Natural killer cell (primary cell): ENCODE results near the gene SLC2A11. TPM values are rescaled to one million over a fixed set of nuclear protein-coding genes. Genes with fewer than 3 reads are reported as not detected.
A peak's percentile ranks its signal among the peaks of the same experiment; 100 is the strongest.

Experiments used
- ATAC-seq, 3 donors: fragments of 150-1000 bp in 2 of 3; fragments of 200-7000 bp in 1 of 3; cut with Tn5 transposase; 1 replicate in 1 of 3; 2 replicates in 2 of 3; pipeline ENCODE4 v1.10.0; 2021; ENCODE audit warnings: mild to moderate bottlenecking in 2 of 3, moderate library complexity in 2 of 3
- DNase-seq, 2 donors: peaks; one replicate each; pipeline versions ENCODE4 v3.0.0 to v3.0.0-alpha.2; 2013 to 2021; ENCODE audit warnings: mixed read lengths in 1 of 2
- H3K27ac ChIP-seq: one replicate; pipeline ENCODE4 v1.5.1; 2013; ENCODE audit warnings: mild to moderate bottlenecking, low read length
- H3K27me3 ChIP-seq: one replicate; pipeline ENCODE4 v1.6.1; 2013; ENCODE audit warnings: low read length; ENCODE audit not compliant: control insufficient read depth, insufficient read depth
- H3K36me3 ChIP-seq: one replicate; pipeline ENCODE4 v1.6.1; 2013; ENCODE audit warnings: low read length; ENCODE audit not compliant: control insufficient read depth, insufficient read depth
- H3K4me1 ChIP-seq: one replicate; pipeline ENCODE4 v1.6.1; 2013; ENCODE audit warnings: low read length; ENCODE audit not compliant: control insufficient read depth, insufficient read depth
- H3K4me3 ChIP-seq: one replicate; pipeline ENCODE4 v1.5.1; 2013; ENCODE audit warnings: low read length
- H3K9me3 ChIP-seq: one replicate; pipeline ENCODE4 v1.6.1; 2013; ENCODE audit warnings: low read length; ENCODE audit not compliant: control insufficient read depth, insufficient read depth
- H3K27ac Mint-ChIP-seq, 2 donors: one replicate each; pipeline ENCODE4 v1.8.0; 2022; ENCODE audit warnings: mild to moderate bottlenecking in 2 of 2, mixed read lengths in 2 of 2, moderate library complexity in 1 of 2
- H3K27me3 Mint-ChIP-seq, 2 donors: one replicate each; pipeline ENCODE4 v1.8.0; 2022; ENCODE audit warnings: low read depth in 2 of 2, mixed read lengths in 2 of 2
- H3K36me3 Mint-ChIP-seq: one replicate; pipeline ENCODE4 v1.8.0; 2022; ENCODE audit warnings: mixed read lengths
- H3K4me1 Mint-ChIP-seq, 2 donors: one replicate each; pipeline ENCODE4 v1.8.0; 2022; ENCODE audit warnings: mixed read lengths in 2 of 2
- H3K4me3 Mint-ChIP-seq: one replicate; pipeline ENCODE4 v1.8.0; 2022; ENCODE audit warnings: mild to moderate bottlenecking, moderate library complexity, mixed read lengths
- H3K9me3 Mint-ChIP-seq, 2 donors: one replicate each; pipeline ENCODE4 v1.8.0; 2022; ENCODE audit warnings: mixed read lengths in 2 of 2
- CTCF ChIP-seq: fragments of 200-600 bp; IDR thresholded peaks from one replicate; pipeline ENCODE4 v1.8.0; 2022; ENCODE audit warnings: antibody characterized with exemption
- WGBS: methylation state at CpG from one replicate; pipeline ENCODE4 v1.1.7; 2013; ENCODE audit warnings: missing lambda C conversion rate; ENCODE audit not compliant: insufficient coverage; 5-methylcytosine and 5-hydroxymethylcytosine counted together
- intact Hi-C: fragments of 100-400 bp; cut with micrococcal nuclease; formaldehyde crosslinking; loops from one replicate; pipeline ENCODE4 v1.14.2; 2022
- total RNA-seq, 4 donors: library from RNA; stranded (reverse); fragments of 120-200 nt in 1 of 4; gene quantifications; one replicate each; pipeline versions ENCODE4 v1.2.3 to v1.2.4, GENCODE V29; 2013 to 2022

Gene SLC2A11
- total RNA-seq, 3 donors from 2014 or later (not counting 1 experiment from before 2014, with no cell fraction given): 9.2 to 14.1 (median 11.8) TPM

GRCh38 chr22:23893121-23893944 is 35.7 kb downstream of the SLC2A11 start:
- Histone ChIP-seq H3K4me3 (peak overlapping the region; percentile 88), H3K27me3 (no peaks in the 10 kb centered on the region), H3K4me1 (peaks cover 23% of the 10 kb centered on the region), H3K27ac (peak overlapping the region; percentile 96), H3K9me3 (no peaks in the 10 kb centered on the region), H3K36me3 (peaks cover 12% of the 10 kb centered on the region)
- peaks cover 14 to 43% of the 10 kb centered on the region in 2 donors for H3K4me1 Mint-ChIP-seq
- intact Hi-C loops: no loop called here
- no peak for TF ChIP-seq CTCF
- H3K4me3 Mint-ChIP-seq: peak overlapping the region; percentile 93
- H3K27ac Mint-ChIP-seq: peak overlapping the region; percentile 90 to 96
- H3K9me3 Mint-ChIP-seq: no peaks in the 10 kb centered on the region
- ATAC-seq (no peak), DNase-seq (no peak)
- 30% methylated on average over 11 of the region's 11 CpGs for WGBS
- no peaks in the 10 kb centered on the region for H3K36me3 Mint-ChIP-seq
- no peaks in the 10 kb centered on the region for H3K27me3 Mint-ChIP-seq

DNA sequence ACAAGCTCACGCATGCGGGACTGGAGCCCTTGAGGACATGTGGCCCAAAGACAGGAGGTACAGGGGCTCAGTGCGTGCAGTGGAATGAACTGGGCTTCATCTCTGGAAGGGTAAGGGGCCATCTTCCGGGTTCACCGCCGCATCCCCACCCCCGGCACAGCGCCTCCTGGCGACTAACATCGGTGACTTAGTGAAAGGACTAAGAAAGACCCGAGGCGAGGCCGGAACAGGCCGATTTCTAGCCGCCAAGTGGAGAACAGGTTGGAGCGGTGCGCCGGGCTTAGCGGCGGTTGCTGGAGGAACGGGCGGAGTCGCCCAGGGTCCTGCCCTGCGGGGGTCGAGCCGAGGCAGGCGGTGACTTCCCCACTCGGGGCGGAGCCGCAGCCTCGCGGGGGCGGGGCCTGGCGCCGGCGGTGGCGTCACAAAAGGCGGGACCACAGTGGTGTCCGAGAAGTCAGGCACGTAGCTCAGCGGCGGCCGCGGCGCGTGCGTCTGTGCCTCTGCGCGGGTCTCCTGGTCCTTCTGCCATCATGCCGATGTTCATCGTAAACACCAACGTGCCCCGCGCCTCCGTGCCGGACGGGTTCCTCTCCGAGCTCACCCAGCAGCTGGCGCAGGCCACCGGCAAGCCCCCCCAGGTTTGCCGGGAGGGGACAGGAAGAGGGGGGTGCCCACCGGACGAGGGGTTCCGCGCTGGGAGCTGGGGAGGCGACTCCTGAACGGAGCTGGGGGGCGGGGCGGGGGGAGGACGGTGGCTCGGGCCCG is 36.5 kb downstream of the SLC2A11 start, which contains the start of gene MIF:
Gene MIF (plus strand): TSS at position 439 of the 765 bp plus-strand sequence. CDS start 92 bp downstream, at position 531.
- TF ChIP-seq CTCF: peak; percentile 86
- intact Hi-C loops: no loop called here
- H3K27me3 Mint-ChIP-seq: no peaks in the 10 kb centered on the region
- no peaks in the 10 kb centered on the region for H3K36me3 Mint-ChIP-seq
- peak within 1 kb of the TSS; percentile 90 to 96 for H3K27ac Mint-ChIP-seq
- ATAC-seq (peak; percentile 91 to 97 (median 91)), DNase-seq (peak; percentile 95 to 99)
- peaks cover 23% of the 10 kb centered on the region for H3K4me1 ChIP-seq
- H3K4me3 Mint-ChIP-seq: peak within 1 kb of the TSS; percentile 93
- H3K9me3 ChIP-seq: no peaks in the 10 kb centered on the region
- H3K4me1 Mint-ChIP-seq: peaks cover 16 to 43% of the 10 kb centered on the region in 2 donors
- H3K4me3 ChIP-seq: peak within 1 kb of the TSS; percentile 88
- peak within 1 kb of the TSS; percentile 96 for H3K27ac ChIP-seq
- H3K36me3 ChIP-seq: peaks cover 12% of the 10 kb centered on the region
- no peaks in the 10 kb centered on the region for H3K27me3 ChIP-seq
- WGBS: under 1% methylated on average over 72 of the region's 72 CpGs
- H3K9me3 Mint-ChIP-seq: no peaks in the 10 kb centered on the region

DNA sequence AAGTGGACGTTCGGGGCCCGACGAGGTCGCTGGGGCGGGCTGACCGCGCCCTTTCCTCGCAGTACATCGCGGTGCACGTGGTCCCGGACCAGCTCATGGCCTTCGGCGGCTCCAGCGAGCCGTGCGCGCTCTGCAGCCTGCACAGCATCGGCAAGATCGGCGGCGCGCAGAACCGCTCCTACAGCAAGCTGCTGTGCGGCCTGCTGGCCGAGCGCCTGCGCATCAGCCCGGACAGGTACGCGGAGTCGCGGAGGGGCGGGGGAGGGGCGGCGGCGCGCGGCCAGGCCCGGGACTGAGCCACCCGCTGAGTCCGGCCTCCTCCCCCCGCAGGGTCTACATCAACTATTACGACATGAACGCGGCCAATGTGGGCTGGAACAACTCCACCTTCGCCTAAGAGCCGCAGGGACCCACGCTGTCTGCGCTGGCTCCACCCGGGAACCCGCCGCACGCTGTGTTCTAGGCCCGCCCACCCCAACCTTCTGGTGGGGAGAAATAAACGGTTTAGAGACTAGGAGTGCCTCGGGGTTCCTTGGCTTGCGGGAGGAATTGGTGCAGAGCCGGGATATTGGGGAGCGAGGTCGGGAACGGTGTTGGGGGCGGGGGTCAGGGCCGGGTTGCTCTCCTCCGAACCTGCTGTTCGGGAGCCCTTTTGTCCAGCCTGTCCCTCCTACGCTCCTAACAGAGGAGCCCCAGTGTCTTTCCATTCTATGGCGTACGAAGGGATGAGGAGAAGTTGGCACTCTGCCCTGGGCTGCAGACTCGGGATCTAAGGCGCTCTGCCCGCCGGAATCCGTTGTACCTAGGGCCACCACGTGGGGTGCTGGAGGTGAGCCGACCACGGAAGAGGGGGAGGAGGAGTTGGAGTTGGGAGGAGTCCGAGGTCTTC is 37.3 kb downstream of the SLC2A11 start:
- Mint-ChIP-seq H3K27me3 (no peaks in the 10 kb centered on the region), H3K4me3 (peak overlapping the region; percentile 93), H3K4me1 (peaks cover 20 to 43% of the 10 kb centered on the region in 2 donors), H3K36me3 (no peaks in the 10 kb centered on the region), H3K27ac (peak overlapping the region; percentile 90 to 96), H3K9me3 (no peaks in the 10 kb centered on the region)
- WGBS: 1% methylated on average over 76 of the region's 79 CpGs
- intact Hi-C loops: loop anchor here (1.0 kb wide), 1 partner anchor 18 kb away; no protein-coding TSS in a partner anchor
- peak; percentile 29 to 60 (median 47) for ATAC-seq
- no peaks in the 10 kb centered on the region for H3K9me3 ChIP-seq
- H3K36me3 ChIP-seq: peaks cover 12% of the 10 kb centered on the region
- peak; percentile 39 for TF ChIP-seq CTCF
- H3K27ac ChIP-seq: peak overlapping the region; percentile 96
- H3K4me1 ChIP-seq: peaks cover 23% of the 10 kb centered on the region
- DNase-seq: peak; percentile 44 to 78
- peak overlapping the region; percentile 88 for H3K4me3 ChIP-seq
- H3K27me3 ChIP-seq: no peaks in the 10 kb centered on the region
